ENCODE results near the gene PTPN18. TPM values are rescaled to one million over a fixed set of nuclear protein-coding genes. Genes with fewer than 3 reads are reported as not detected.

Gene PTPN18
- total RNA-seq, 1 experiment from 2014 or later, result 16.3 TPM

DNA sequence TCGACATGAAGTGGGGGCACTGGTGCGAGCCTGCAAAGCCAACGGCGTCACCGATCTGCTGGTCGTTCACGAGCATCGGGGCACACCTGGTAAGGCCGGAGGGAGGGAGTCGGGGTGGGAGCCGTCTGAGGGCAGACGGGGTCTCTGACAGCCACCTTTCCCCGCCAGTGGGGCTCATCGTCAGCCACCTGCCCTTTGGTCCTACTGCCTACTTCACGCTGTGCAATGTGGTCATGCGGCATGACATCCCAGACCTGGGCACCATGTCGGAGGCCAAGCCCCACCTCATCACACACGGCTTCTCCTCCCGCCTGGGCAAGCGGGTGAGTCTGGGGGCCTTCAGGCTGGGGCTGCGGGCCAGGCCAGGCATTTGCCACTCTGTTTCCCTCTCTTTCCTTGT, 10.2 kb upstream of the PTPN18 start:
- no peak overlapping the region for H3T11ph ChIP-seq (ENCODE audit: low read length)
- no peaks in the 10 kb centered on the region for H4K20me1 ChIP-seq (ENCODE audit: control insufficient read depth, insufficient read depth, insufficient read length)
- H3K56ac ChIP-seq (ENCODE audit: insufficient read length, low read depth, low read length), result no peak overlapping the region
- no peak overlapping the region for H3K4ac ChIP-seq (ENCODE audit: low read depth, low read length)
- no peak overlapping the region for H3K27ac Mint-ChIP-seq
- H3K4me1 Mint-ChIP-seq, result peaks cover 8% of the 10 kb centered on the region in 2 experiments
- H2BK20ac ChIP-seq (ENCODE audit: low read depth, low read length, poor library complexity, severe bottlenecking), result no peak overlapping the region
- no peak overlapping the region for H2BK120ac ChIP-seq (ENCODE audit: low read depth, low read length, poor library complexity, severe bottlenecking)
- no peak overlapping the region for H4K8ac ChIP-seq (replicated peaks; ENCODE audit: insufficient read length, low read depth, low read length)
- no peak overlapping the region for H2AK5ac ChIP-seq (ENCODE audit: insufficient read length, low read length)
- H2BK5ac ChIP-seq (ENCODE audit: insufficient read length, low read length), result no peak overlapping the region
- H2BK15ac ChIP-seq (ENCODE audit: low read depth, low read length), result no peak overlapping the region
- H3K36me3 Mint-ChIP-seq (ENCODE audit: insufficient read depth in 1 of 3, low read depth in 3 of 3), result peaks cover 44 to 63% (median 47%) of the 10 kb centered on the region in 3 experiments
- no peaks in the 10 kb centered on the region for H3K79me1 ChIP-seq (ENCODE audit: insufficient read depth, low read depth, low read length, poor library complexity, severe bottlenecking)
- H3K27me3 ChIP-seq (ENCODE audit: insufficient read depth, low read length), result no peaks in the 10 kb centered on the region
- no peak overlapping the region for H4K5ac ChIP-seq (ENCODE audit: insufficient read length, low read depth, low read length)
- no peak overlapping the region for H3K27ac ChIP-seq (ENCODE audit: insufficient read length, low read depth, low read length)
- H3K27me3 Mint-ChIP-seq (ENCODE audit: low read depth), result no peaks in the 10 kb centered on the region
- no peak overlapping the region for H3K23ac ChIP-seq (ENCODE audit: insufficient read length, low read depth, low read length)
- H3K4me3 Mint-ChIP-seq, result no peak overlapping the region
- H3K9me3 Mint-ChIP-seq, result no peaks in the 10 kb centered on the region; a peak in 1 of 5 replicates
- H2AFZ ChIP-seq (ENCODE audit: low read length), result no peak overlapping the region
- no peak overlapping the region for H2BK12ac ChIP-seq (ENCODE audit: insufficient read length, low read depth, low read length)
- no CpG with 5 or more reads among the region's 21 CpGs for WGBS (ENCODE audit: extremely low coverage, insufficient read length, low lambda C conversion rate)
- H3K4me1 ChIP-seq (ENCODE audit: insufficient read depth, low read length), result 0 out of 2 replicates have a peak, but pooled peaks cover 2% of the 10 kb centered on the region
- DNase-seq, result no peak
- H3K79me2 ChIP-seq (ENCODE audit: insufficient read depth, low read length), result no peaks in the 10 kb centered on the region; the same call in 1 of the 2 replicates
- no peak overlapping the region for H3K14ac ChIP-seq (ENCODE audit: insufficient read depth, low read length)
- H3K4me2 ChIP-seq (ENCODE audit: insufficient read depth, insufficient read length, low read length), result no peak overlapping the region
- H3K18ac ChIP-seq (ENCODE audit: insufficient read length, low read depth, low read length), result no peak overlapping the region
- TF ChIP-seq, protein P1, sequence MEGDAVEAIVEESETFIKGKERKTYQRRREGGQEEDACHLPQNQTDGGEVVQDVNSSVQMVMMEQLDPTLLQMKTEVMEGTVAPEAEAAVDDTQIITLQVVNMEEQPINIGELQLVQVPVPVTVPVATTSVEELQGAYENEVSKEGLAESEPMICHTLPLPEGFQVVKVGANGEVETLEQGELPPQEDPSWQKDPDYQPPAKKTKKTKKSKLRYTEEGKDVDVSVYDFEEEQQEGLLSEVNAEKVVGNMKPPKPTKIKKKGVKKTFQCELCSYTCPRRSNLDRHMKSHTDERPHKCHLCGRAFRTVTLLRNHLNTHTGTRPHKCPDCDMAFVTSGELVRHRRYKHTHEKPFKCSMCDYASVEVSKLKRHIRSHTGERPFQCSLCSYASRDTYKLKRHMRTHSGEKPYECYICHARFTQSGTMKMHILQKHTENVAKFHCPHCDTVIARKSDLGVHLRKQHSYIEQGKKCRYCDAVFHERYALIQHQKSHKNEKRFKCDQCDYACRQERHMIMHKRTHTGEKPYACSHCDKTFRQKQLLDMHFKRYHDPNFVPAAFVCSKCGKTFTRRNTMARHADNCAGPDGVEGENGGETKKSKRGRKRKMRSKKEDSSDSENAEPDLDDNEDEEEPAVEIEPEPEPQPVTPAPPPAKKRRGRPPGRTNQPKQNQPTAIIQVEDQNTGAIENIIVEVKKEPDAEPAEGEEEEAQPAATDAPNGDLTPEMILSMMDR (conservative IDR thresholded peaks at IDR 0.05), result no peak
- H3K9ac ChIP-seq (ENCODE audit: extremely low read depth, insufficient read length, low read length), result no peak overlapping the region
- peaks cover 5% of the 10 kb centered on the region for H3K23me2 ChIP-seq (ENCODE audit: insufficient read length, low read depth, low read length, poor library complexity, severe bottlenecking)
- no peaks in the 10 kb centered on the region for H3K9me3 ChIP-seq (ENCODE audit: control insufficient read depth, low read depth, low read length)
- no peak overlapping the region for H4K91ac ChIP-seq (ENCODE audit: insufficient read length, low read depth, low read length)
